Erythroblast (primary cell): ENCODE data around the gene ACSF3.

Source experiments
- GATA1 ChIP-seq: IDR thresholded peaks from 2 replicates; pipeline ENCODE4 v1.6.1; 2011; ENCODE audit warnings: low read depth, mild to moderate bottlenecking, control low read depth, low read length, moderate library complexity
- POLR2A ChIP-seq: IDR thresholded peaks from 2 replicates; pipeline ENCODE4 v1.6.1; 2011; ENCODE audit warnings: mild to moderate bottlenecking, low read length

DNA sequence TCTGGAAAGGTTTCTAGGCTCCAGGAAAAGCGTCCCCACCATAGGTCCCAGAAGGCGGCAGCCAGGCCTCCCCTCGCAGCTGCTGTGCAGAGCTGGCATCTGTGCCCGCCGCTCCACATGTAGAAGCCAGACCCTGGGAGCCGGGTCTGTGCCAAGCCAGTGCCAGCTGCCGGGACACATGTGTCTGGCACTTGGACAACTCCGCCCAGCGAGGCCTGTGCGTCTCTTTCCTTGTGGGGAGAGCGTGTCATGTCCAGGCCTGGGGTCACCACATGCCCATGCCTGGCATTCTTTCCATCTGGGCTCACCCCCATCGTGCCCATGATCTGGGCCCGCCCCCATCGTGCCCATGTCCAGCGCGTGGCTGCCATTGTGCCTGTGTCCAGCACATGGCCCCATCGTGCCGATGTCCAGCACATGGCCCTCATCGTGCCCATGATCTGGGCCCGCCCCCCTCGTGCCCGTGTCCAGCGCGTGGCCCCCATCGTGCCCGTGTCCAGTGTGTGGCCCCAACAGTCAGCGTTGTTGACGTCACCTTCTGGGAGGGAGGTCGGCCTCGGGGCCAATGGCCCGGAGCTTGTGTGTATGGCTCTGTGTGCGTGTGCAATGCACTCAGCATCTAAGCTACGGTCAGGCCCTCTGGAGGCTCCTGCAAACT is 13.3 kb upstream of the ACSF3 start:
- TF ChIP-seq POLR2A (no peak), GATA1 (no peak)
